HEK293 (cell line): ENCODE results near the gene MON2.

ENCODE experiments used
- CTCF ChIA-PET: fragments of 350-600 bp; formaldehyde crosslinking; extraction: SDS; loops from one replicate; lab custom pipeline; 2021; ENCODE audit warnings: antibody characterized with exemption; lab: Yijun Ruan, JAX
- POLR2A ChIA-PET: fragments of 300-600 bp; formaldehyde crosslinking; extraction: SDS; loops from one replicate; lab custom pipeline; 2020; ENCODE audit warnings: antibody characterized with exemption, inconsistent platforms; lab: Yijun Ruan, JAX
- H3K27ac ChIP-seq: fragments of 200-500 bp; sonication (Bioruptor generic); 2 replicates; pipeline ENCODE4 v1.5.1; 2014; ENCODE audit warnings: low read depth, low read length, control low read depth, inconsistent platforms; ENCODE audit errors: extremely low read depth
- H3K36me3 ChIP-seq, 2 experiments: fragments of 200-500 bp in 1 of 2; sonication (Bioruptor generic) in 1 of 2; 1 replicate in 1 of 2; 2 replicates in 1 of 2; pipeline ENCODE4 v1.5.1; 2014 to 2017; ENCODE audit warnings: inconsistent platforms in 2 of 2, low read length in 2 of 2; ENCODE audit not compliant: control insufficient read depth in 2 of 2, insufficient read depth in 1 of 2
- H3K4me1 ChIP-seq: fragments of 200-500 bp; sonication (Bioruptor generic); 2 replicates; pipeline ENCODE4 v1.5.1; 2014; ENCODE audit warnings: mild to moderate bottlenecking, low read length, inconsistent platforms; ENCODE audit not compliant: control insufficient read depth, insufficient read depth
- H3K4me3 ChIP-seq: 2 replicates; pipeline ENCODE4 v1.5.1; 2011; ENCODE audit warnings: low read depth, mild to moderate bottlenecking, control low read depth, low read length, moderate library complexity
- H3K9me3 ChIP-seq: fragments of 200-500 bp; sonication (Bioruptor generic); 2 replicates; pipeline ENCODE4 v1.5.1; 2014; ENCODE audit warnings: low read depth, low read length, inconsistent platforms; ENCODE audit not compliant: control insufficient read depth, insufficient read depth
- BCL11A ChIP-seq: fragments of 450-650 bp; formaldehyde crosslinking; IDR thresholded peaks from 2 replicates; pipeline ENCODE4 v1.5.1; 2016; ENCODE audit warnings: low read depth, missing biosample characterization, missing genetic modification characterization
- EGR2 ChIP-seq: fragments of 450-650 bp; formaldehyde crosslinking; IDR thresholded peaks from 2 replicates; pipeline ENCODE4 v1.5.1; 2016; ENCODE audit warnings: low read depth, missing biosample characterization, missing genetic modification characterization
- KLF9 ChIP-seq: fragments of 450-650 bp; formaldehyde crosslinking; IDR thresholded peaks from 2 replicates; pipeline ENCODE4 v1.5.1; 2016; ENCODE audit warnings: missing biosample characterization, missing genetic modification characterization, low read depth
- SP2 ChIP-seq: fragments of 450-650 bp; formaldehyde crosslinking; IDR thresholded peaks from 2 replicates; pipeline ENCODE4 v1.5.1; 2016; ENCODE audit warnings: missing biosample characterization, missing genetic modification characterization
- ZFP41 ChIP-seq: fragments of 450-650 bp; formaldehyde crosslinking; IDR thresholded peaks from 2 replicates; pipeline ENCODE4 v1.5.1; 2016; ENCODE audit warnings: missing biosample characterization, missing genetic modification characterization, borderline replicate concordance
- ZNF114 ChIP-seq: fragments of 450-650 bp; formaldehyde crosslinking; IDR thresholded peaks from 2 replicates; pipeline ENCODE4 v1.5.0; 2017; ENCODE audit warnings: missing biosample characterization, missing genetic modification characterization
- ZNF248 ChIP-seq: fragments of 450-650 bp; formaldehyde crosslinking; IDR thresholded peaks from 2 replicates; pipeline ENCODE4 v1.5.1; 2017; ENCODE audit warnings: missing biosample characterization, missing genetic modification characterization
- ZNF473 ChIP-seq: fragments of 450-650 bp; formaldehyde crosslinking; IDR thresholded peaks from 2 replicates; pipeline ENCODE4 v1.5.1; 2017; ENCODE audit warnings: missing biosample characterization, missing genetic modification characterization
- ZNF513 ChIP-seq: fragments of 450-650 bp; IDR thresholded peaks from 2 replicates; pipeline ENCODE4 v1.5.1; 2018; ENCODE audit warnings: missing biosample characterization, missing genetic modification characterization
- ZNF548 ChIP-seq: fragments of 450-650 bp; formaldehyde crosslinking; IDR thresholded peaks from 2 replicates; pipeline ENCODE4 v1.5.1; 2016; ENCODE audit warnings: missing biosample characterization, missing genetic modification characterization
- TF ChIP-seq, protein P1 (sequence below): fragments of 450-650 bp; formaldehyde crosslinking; IDR thresholded peaks from 2 replicates; pipeline ENCODE4 v1.5.1; 2017; ENCODE audit warnings: missing biosample characterization, missing genetic modification characterization
- TF ChIP-seq, protein P2 (sequence below): sonication (generic); formaldehyde crosslinking; IDR thresholded peaks from 2 replicates; pipeline ENCODE4 v1.8.1; 2022; ENCODE audit warnings: mild to moderate bottlenecking, moderate library complexity, missing genetic modification reagents
- TF ChIP-seq, protein P3 (sequence below): fragments of 450-650 bp; formaldehyde crosslinking; conservative IDR thresholded peaks from 2 replicates; pipeline ENCODE4 v1.5.1; 2016; ENCODE audit warnings: low read depth, missing biosample characterization, missing genetic modification characterization
- TF ChIP-seq, protein P4 (sequence below): fragments of 450-650 bp; formaldehyde crosslinking; IDR thresholded peaks from 2 replicates; pipeline ENCODE4 v1.5.1; 2016; ENCODE audit warnings: missing biosample characterization, missing genetic modification characterization
- TF ChIP-seq, protein P5 (sequence below): fragments of 450-650 bp; formaldehyde crosslinking; IDR thresholded peaks from 2 replicates; pipeline ENCODE4 v1.5.1; 2016; ENCODE audit warnings: missing biosample characterization, missing genetic modification characterization

MON2 gene

DNA sequence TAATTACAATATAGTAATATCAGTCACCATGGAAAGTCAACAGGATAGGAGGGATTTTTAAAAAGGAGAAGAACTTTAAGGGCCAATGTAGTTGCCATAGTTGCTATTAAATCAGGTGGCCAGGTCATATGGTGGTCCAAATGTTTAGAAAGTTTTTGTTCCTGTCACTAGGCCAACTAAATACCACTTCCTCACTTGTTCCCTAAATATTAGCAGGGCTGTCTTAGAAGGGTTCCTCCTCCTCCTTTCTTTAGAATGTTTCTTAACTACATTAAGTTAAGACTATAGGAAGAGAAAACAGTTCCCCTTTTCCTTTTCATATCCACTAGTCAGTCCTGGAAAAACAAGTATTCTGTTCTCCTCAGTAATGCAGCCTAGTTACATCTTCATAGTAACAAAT lies 50.3 kb downstream of the MON2 start (continued):
- TF ChIP-seq, protein P1, sequence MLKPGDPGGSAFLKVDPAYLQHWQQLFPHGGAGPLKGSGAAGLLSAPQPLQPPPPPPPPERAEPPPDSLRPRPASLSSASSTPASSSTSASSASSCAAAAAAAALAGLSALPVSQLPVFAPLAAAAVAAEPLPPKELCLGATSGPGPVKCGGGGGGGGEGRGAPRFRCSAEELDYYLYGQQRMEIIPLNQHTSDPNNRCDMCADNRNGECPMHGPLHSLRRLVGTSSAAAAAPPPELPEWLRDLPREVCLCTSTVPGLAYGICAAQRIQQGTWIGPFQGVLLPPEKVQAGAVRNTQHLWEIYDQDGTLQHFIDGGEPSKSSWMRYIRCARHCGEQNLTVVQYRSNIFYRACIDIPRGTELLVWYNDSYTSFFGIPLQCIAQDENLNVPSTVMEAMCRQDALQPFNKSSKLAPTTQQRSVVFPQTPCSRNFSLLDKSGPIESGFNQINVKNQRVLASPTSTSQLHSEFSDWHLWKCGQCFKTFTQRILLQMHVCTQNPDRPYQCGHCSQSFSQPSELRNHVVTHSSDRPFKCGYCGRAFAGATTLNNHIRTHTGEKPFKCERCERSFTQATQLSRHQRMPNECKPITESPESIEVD (tag by site-specific recombination), result no peak
- TF ChIP-seq KLF9 (no peak), ZNF114 (tag by site-specific recombination) (no peak), BCL11A (no peak), EGR2 (tag by site-specific recombination) (no peak), ZFP41 (tag by site-specific recombination) (no peak), ZNF473 (no peak), ZNF248 (tag by site-specific recombination) (no peak), ZNF513 (no peak)
- TF ChIP-seq, protein P2, sequence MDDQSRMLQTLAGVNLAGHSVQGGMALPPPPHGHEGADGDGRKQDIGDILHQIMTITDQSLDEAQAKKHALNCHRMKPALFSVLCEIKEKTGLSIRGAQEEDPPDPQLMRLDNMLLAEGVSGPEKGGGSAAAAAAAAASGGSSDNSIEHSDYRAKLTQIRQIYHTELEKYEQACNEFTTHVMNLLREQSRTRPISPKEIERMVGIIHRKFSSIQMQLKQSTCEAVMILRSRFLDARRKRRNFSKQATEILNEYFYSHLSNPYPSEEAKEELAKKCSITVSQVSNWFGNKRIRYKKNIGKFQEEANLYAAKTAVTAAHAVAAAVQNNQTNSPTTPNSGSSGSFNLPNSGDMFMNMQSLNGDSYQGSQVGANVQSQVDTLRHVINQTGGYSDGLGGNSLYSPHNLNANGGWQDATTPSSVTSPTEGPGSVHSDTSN (CRISPR knock-in tag), result no peak
- TF ChIP-seq, protein P3, sequence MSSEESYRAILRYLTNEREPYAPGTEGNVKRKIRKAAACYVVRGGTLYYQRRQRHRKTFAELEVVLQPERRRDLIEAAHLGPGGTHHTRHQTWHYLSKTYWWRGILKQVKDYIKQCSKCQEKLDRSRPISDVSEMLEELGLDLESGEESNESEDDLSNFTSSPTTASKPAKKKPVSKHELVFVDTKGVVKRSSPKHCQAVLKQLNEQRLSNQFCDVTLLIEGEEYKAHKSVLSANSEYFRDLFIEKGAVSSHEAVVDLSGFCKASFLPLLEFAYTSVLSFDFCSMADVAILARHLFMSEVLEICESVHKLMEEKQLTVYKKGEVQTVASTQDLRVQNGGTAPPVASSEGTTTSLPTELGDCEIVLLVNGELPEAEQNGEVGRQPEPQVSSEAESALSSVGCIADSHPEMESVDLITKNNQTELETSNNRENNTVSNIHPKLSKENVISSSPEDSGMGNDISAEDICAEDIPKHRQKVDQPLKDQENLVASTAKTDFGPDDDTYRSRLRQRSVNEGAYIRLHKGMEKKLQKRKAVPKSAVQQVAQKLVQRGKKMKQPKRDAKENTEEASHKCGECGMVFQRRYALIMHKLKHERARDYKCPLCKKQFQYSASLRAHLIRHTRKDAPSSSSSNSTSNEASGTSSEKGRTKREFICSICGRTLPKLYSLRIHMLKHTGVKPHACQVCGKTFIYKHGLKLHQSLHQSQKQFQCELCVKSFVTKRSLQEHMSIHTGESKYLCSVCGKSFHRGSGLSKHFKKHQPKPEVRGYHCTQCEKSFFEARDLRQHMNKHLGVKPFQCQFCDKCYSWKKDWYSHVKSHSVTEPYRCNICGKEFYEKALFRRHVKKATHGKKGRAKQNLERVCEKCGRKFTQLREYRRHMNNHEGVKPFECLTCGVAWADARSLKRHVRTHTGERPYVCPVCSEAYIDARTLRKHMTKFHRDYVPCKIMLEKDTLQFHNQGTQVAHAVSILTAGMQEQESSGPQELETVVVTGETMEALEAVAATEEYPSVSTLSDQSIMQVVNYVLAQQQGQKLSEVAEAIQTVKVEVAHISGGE (tag by site-specific recombination), result no peak
- TF ChIP-seq, protein P4, sequence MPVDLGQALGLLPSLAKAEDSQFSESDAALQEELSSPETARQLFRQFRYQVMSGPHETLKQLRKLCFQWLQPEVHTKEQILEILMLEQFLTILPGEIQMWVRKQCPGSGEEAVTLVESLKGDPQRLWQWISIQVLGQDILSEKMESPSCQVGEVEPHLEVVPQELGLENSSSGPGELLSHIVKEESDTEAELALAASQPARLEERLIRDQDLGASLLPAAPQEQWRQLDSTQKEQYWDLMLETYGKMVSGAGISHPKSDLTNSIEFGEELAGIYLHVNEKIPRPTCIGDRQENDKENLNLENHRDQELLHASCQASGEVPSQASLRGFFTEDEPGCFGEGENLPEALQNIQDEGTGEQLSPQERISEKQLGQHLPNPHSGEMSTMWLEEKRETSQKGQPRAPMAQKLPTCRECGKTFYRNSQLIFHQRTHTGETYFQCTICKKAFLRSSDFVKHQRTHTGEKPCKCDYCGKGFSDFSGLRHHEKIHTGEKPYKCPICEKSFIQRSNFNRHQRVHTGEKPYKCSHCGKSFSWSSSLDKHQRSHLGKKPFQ (tag by site-specific recombination), result no peak
- TF ChIP-seq, protein P5, sequence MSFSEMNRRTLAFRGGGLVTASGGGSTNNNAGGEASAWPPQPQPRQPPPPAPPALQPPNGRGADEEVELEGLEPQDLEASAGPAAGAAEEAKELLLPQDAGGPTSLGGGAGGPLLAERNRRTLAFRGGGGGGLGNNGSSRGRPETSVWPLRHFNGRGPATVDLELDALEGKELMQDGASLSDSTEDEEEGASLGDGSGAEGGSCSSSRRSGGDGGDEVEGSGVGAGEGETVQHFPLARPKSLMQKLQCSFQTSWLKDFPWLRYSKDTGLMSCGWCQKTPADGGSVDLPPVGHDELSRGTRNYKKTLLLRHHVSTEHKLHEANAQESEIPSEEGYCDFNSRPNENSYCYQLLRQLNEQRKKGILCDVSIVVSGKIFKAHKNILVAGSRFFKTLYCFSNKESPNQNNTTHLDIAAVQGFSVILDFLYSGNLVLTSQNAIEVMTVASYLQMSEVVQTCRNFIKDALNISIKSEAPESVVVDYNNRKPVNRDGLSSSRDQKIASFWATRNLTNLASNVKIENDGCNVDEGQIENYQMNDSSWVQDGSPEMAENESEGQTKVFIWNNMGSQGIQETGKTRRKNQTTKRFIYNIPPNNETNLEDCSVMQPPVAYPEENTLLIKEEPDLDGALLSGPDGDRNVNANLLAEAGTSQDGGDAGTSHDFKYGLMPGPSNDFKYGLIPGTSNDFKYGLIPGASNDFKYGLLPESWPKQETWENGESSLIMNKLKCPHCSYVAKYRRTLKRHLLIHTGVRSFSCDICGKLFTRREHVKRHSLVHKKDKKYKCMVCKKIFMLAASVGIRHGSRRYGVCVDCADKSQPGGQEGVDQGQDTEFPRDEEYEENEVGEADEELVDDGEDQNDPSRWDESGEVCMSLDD, result no peak

DNA sequence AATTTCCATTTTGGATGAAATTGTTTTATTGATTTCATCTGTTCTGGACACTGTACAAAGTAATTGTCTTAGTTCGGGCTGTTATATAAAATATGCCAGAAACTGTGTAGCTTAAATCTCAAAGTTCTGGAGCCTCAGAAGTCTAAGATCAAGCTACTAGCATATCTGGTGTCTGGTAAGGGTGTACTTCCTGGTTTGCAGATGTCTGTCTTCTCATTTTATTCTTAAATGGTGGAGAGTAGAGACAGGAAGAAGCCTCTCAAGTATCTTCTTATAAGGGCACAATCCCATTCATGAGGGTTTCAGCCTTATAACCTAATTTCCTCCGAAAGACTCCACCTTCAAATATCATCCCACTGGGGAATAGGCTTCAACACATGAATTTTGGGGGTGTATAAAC lies 51.3 kb downstream of the MON2 start:
- Histone ChIP-seq H3K4me1 (no peaks in the 10 kb centered on the region), H3K36me3 (no peaks in the 10 kb centered on the region; a peak in 2 of 3 replicates), H3K27ac (no peak overlapping the region), H3K4me3 (no peak overlapping the region), H3K9me3 (no peaks in the 10 kb centered on the region)
- ChIA-PET POLR2A (no interaction called here), CTCF (interaction anchor here (0.6 kb wide), 1 partner anchor 55 kb away, joined by 4 read pairs; no protein-coding TSS in a partner anchor)
- TF ChIP-seq, protein P4 (tag by site-specific recombination), result no peak
- TF ChIP-seq SP2 (tag by site-specific recombination) (no peak), ZNF548 (tag by site-specific recombination) (no peak)
